HG03103 (cell line): ENCODE data around the gene STAC2.
"Not testable (repeated sequence)": the region's sequence is repeated elsewhere in the genome, so short reads cannot be mapped to it uniquely, and the experiment has no call there.

Experiments
- ATAC-seq: cut with Tn5 transposase; IDR thresholded peaks from one replicate; pipeline ENCODE4 v1.9.1; 2021; ENCODE audit warnings: low read depth; ENCODE audit not compliant: unreplicated experiment

Gene STAC2

DNA sequence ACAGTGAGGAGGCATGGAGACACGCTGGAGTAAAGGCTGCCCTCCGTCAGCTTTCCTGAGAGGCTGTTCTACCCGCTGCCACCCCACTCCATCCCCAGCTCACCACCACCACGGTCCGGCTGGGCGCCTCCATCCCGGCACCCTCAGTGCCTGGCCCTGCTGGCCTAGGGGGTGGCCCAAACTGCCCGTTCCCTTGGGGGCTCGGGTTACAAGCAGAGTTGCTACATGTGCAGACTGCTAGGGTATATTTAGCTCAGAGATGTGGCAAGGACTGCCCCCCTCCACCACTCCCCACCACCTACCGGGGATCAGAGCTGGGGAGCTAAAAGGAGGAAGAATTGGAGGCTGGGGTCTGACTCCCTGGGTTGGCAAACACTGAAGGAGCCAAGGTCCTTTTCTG is 32.4 kb downstream of the STAC2 start:
- ATAC-seq = no peak

DNA sequence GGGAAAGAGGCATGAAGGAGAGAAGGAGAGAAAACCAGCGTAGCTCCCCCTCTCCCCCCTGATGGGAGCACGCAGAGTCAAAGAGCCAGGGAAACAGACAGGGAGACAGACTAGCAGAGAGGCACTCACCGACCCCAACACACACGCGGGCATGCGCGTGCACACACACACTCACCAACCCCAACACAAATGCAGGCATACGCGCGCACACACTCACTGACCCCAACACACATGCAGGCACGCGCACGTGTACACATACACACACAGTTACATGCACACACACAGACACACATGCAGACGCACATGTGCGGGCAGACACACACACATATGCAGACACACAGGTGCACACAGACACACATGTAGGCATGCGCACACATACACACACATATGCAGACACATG is 32.8 kb downstream of the STAC2 start:
- no peak for ATAC-seq

DNA sequence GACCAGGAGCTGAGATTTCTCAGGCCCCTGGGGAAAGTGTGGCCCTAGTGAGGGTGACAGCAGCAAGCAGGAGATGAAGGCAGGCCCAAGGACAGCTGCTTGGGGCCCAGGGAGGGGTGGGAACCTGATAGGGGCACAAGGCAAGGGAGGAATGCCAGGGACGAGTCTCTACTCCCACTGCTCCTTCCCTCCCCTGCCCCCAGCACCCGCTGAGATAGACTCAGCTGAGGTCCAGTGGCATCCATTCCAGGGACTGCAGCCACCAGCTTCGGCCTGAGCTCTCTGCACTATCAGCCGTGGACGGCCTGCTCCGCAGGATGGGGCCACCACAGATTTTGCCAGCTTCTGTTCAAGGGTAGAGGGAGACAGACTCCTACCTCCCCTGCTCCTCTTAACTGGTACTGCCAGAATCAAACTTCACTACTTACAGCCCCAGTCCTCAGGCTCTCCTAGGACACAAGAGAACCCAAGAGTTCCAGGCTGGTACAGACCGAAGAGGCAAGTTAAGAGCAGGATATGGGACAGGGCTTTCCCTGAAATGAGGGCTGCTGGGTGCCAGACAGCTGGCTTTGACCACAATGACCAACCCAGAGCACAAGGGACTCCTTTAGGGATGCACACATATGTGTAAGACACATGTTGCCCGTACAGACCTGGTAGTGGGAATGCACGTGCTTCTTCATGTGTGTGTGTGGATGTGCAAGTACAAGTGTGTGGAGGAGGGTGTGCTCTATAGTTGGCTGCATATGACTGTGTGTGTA is 33.8 kb downstream of the STAC2 start:
- no peak for ATAC-seq

DNA sequence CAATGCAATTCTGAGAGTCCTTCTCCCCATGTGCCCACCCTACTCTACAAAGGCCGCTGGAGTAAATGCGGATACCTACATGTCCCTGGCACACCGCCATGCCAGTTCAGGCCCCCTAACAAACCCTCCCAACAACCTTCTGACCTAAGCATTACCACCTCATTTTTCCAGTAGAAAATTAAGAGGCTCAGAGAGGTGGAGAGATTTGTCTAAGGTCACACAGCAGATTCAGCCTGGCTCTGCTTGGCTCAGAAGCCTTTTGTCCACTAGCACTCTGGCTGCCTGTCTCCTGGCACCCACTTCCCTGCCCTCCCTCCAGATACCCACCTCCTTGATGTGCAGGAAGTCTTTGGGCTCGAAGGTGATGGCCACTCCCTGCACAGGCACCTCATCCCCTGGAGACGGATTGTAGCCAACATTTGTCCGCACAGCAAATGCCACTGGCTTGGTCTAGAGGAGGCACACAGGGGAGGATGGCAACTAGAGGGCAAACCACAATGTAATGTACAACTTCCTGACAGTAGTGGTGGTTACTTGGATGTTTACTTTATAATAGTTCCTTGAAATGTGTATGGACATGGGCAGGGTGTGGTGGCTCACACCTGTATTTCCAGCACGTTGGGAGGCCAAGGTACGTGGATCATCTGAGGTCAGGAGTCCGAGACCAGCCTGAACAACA is 38.5 kb downstream of the STAC2 start:
- no peak for ATAC-seq

DNA sequence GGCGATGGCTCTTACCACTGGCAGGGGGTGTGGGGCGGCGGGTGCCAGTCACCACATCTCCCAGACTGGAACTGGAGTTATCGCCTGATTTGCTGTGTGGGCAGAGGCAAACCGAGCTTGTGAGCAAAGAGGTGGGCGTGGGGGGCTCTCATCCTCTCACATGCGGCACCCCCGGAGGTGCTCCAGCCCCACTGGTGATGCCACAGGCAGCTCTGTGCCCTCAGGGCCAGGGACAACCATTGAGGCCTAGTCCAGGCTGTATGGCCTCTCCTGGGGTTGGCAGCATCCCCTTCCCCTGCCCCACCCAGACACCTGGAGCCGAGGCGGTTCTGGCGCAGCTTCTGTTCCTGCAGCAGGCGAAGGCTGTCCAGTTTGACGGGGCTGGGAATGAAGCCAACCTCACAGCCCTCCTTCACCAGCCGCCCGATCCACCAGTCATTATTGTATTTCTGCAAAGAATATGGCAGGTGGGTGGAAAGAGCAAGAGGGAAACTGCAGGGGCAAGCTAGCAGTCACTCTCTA is 39.2 kb downstream of the STAC2 start:
- no peak for ATAC-seq

- no peak for ATAC-seq
Observed at GRCh38 chr17:39183720-39184119, 42.0 kb downstream of the STAC2 start.

DNA sequence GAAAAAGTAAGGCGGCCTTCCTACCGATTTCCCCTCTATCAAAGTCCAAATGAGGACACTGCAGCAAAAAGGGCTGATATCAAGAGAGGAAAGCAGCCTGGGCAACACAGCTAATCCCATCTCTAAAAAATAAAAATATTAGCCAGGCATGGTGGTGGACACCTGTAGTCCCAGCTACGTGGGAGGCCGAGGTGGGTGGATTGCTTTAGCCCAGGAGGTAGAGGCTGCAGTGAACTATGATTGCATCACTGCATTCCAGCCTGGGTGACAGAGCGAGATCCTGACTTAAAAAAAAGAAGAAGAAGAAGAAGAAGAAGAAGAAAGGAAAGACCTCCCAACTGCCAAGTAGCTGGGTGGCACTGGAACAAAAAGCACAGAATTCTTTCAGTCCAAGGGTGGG is 42.7 kb downstream of the STAC2 start:
- ATAC-seq = no peak

GRCh38 chr17:39181303-39181702 is 44.4 kb downstream of the STAC2 start:
- no peak for ATAC-seq

DNA sequence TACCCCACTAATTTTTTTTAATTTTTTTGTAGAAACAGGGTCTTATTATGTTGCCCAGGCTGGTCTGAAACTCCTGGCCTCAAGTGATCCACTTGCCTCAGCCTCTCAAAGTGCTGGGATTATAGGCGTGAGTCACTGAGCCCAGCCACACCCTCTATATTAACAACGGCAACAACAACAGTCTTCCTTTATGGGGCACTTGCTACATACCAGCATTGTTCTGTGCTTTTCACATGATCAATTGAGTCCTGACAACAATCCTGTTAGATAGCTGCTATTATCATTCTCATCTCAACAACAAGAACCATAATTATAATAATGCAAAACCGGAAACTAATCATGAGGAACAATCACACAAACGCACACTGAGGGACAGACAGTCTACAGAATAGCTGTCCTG is 47.2 kb downstream of the STAC2 start:
- no peak for ATAC-seq

- no peak for ATAC-seq
Observed at GRCh38 chr17:39177256-39177655, 48.5 kb downstream of the STAC2 start.

DNA sequence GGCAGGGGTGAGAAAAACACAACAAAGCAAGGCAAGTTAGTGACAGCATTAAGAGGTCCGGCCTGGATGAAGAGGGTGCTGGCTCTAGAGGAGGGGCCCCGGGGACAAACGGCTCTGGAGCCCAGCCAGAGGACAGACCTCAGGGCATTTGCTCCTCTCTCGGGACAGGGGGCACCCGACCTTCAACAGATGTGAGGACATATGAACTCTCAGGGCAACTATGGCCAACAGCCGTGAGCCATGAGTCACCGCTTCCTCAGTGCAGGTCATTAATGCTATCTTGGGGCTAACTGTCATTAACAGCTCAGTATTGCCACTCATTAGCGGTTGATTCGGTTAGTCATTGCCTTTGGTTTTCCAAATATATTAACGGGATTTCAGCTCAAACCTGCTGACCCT is 50.1 kb downstream of the STAC2 start:
- ATAC-seq = no peak

DNA sequence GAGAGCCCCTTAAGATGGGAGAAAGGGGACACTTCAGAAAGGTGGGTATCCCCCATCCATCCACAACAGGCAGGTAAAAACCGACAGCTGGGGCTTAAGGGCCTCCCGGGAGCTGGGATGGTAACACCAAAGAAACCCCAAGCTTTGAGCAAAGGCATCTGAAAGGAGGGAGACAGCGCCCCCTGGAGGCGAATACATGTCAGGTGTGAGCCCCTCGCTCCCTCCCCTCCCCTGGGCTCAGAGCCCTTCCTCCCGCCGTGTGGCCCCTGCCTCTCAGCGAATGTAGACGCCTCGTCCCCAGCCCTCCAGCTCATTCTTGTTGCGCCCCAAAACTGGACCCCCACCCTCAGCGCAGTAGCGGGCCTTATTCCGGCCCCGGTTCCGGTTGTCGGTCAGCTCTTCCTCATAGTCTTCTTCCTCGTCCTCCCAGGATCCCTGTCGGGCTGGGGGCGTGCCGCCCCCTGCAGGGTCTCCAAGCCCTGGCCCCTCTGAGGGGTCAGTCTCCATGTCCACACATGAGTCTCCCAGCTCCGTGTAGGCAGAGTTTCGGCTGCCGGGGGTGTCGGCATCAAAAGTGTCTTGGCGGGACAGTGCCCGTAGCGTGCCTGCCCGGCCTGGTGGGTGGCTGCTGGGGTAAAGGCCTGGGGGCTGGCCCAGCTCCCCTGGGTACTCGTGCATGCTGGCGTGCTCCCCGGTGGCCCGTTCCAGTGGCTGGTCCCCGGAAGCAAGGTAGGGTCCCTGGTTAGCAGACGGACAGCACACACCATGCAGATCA is 50.6 kb downstream of the STAC2 start:
- ATAC-seq = no peak

- ATAC-seq = no peak
Observed at GRCh38 chr17:39173526-39174274, 52.0 kb downstream of the STAC2 start.

DNA sequence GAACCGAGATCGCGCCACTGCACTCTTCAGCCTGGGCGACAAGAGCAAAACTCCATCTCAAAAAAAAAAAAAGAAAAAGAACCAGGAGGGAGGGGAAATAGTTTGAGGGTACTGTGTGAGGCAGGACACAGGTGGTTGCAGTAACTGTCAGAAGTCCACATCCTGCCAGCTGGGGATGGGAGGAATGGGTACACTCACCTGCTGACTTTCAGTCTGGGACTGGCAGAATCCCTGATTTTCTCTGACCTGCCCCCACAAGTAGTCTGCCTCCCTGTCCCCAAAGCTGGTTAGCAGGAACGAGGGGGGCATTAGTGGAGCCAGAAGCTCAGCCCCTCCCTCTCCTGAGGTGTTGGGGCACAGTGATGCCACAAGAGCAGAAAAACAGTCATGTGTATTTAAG is 52.7 kb downstream of the STAC2 start:
- no peak for ATAC-seq

DNA sequence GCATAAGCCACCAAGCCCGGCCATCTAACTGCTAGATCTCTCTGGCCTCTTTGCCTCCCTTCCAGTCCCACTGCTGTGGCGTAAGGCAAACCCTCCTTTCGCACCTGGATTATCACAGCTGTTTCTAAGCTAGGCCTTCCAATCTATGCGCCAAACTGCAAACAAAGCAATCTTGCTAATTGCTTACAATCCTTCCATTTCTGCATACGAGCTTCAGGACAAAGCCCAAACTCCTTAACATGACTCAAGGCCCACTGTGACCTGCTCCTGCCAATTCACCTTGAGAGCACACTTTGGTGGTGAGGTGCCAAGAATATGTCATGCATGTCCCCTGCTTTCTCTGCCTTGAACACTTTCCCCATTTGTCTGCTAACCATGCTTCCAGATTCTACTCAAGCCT is 53.8 kb downstream of the STAC2 start:
- no peak for ATAC-seq

DNA sequence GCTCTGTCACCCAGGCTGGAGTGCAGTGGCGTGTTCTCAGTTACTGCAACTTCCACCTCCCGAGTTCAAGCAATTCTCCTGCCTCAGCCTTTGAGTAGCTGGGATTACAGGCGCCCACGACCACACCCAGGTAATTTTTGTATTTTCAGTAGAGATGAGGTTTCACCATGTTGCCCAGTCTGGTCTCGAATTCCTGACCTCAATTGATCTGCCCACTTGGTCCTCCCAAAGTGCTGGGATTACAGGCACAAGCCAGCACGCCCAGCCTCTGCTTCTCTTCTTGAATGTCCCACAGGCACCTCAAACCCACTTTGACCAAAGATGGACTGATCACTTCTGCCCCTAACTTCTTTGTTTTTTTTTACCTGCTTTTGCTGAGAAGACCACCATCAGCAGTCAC is 55.2 kb downstream of the STAC2 start:
- no peak for ATAC-seq

- no peak for ATAC-seq
Observed at GRCh38 chr17:39170109-39170508, 55.6 kb downstream of the STAC2 start.

DNA sequence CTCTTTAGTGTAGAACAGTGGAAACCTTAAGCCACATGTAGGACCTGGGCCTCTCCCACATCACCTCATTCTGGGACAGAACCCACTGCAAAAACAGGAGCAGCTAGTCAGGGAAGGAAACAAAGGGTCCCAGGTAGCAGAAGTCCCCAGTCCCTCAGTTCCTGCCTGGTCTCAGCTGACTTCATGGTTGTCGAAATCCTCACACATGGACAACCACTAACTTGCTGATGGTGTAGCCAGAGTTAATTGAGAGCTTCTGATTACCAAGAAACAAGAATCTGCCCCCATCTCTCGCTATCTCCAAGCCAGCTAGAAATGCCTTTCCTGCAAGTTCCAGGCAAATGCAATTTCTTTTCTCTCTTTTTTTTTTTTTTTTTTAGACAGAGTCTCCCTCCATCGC is 56.2 kb downstream of the STAC2 start:
- ATAC-seq = no peak

DNA sequence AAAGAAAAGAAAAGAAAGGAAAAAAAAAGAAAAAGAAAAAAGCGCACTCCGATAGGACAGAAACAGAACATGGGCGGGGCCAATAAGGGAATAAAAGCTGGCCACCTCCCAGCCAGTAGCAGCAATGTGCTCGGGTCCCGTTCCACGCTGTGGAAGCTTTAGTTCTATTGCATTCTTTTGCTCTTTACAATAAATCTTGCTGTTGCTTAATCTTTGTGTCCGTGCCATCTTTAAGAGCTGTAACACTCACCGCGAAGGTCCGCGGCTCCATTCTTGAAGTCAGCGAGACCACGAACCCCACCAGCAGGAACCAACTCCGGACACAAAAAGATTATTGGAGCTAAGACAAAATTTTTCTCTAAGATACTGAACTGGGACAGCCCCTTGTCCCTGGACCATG is 56.6 kb downstream of the STAC2 start:
- no peak for ATAC-seq

DNA sequence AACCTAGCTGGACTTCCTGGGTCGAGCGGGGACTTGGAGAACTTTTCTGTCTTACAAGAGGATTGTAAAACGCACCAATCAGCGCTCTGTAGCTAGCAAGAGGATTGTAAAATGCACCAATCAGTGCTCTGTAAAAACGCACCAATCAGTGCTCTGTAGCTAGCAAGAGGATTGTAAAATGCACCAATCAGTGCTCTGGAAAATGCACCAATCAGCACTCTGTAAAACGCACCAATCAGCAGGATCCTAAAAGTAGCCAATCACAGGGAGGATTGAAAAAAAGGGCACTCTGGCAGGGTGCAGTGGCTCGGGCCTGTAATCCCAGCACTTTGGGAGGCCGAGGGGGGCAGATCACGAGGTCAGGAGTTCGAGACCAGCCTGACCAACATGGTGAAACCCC is 57.2 kb downstream of the STAC2 start:
- ATAC-seq = not testable (repeated sequence)

- ATAC-seq = no peak
Observed at GRCh38 chr17:39167476-39167875, 58.3 kb downstream of the STAC2 start.
